ENCODE measurements around the gene FOXN3. TPM values are rescaled to one million over a fixed set of nuclear protein-coding genes. Genes with fewer than 3 reads are reported as not detected.

Gene FOXN3
- polyA plus RNA-seq, 3 donors = 38.7 to 57.4 (median 42.0) TPM

GRCh38 chr14:89209558-89209957, 207.5 kb downstream of the FOXN3 start:
- no peaks in the 10 kb centered on the region for H3K27me3 Mint-ChIP-seq (ENCODE audit: low read depth in 3 of 3)
- WGBS (ENCODE audit: insufficient coverage) = 50% methylated on average over 1 of the region's 3 CpGs

DNA sequence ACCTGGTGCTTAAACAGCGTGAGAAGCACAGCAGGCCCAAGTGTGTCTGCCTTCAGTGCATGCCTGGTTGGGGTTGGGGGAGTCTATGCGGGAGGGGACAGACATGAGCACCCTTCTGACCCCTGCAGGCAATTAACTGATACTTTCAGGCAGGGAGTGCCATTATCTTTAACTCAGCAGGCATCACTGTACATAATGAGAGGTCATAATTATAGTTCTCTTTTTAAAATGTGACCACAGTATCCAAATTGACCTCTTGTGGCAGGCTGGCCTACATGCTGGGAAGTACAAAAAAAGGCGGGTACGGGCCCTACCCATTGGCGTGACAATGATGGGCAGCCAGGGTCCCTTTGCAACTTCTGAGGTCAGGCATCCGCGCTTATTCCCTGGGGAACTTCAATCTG, 209.1 kb downstream of the FOXN3 start:
- Mint-ChIP-seq H3K4me3 (no peak overlapping the region), H3K27ac (peak overlapping the region in 3 of 7 donors; percentile 42 to 58 (median 47)), H3K9me3 (peaks cover 0 to 6% (median 3%) of the 10 kb centered on the region in 7 donors), H3K27me3 (ENCODE audit: low read depth in 3 of 3) (no peaks in the 10 kb centered on the region), H3K4me1 (peaks cover 14% of the 10 kb centered on the region), H3K36me3 (peaks cover 43 to 54% of the 10 kb centered on the region in 2 donors)
- H3K36me3 ChIP-seq (replicated peaks in 1 of 2; ENCODE audit: control insufficient read depth in 1 of 2, insufficient read depth in 2 of 2, low read length in 2 of 2) = peaks cover 8 to 58% of the 10 kb centered on the region in 2 donors
- H3K27me3 ChIP-seq (ENCODE audit: control insufficient read depth in 2 of 2, insufficient read depth in 2 of 2, low read length in 2 of 2) = no peaks in the 10 kb centered on the region
- no peak for TF ChIP-seq CTCF (IDR thresholded peaks at IDR 0.05)
- intact Hi-C loops (cut with micrococcal nuclease) = no loop called here
- 93% methylated on average over 5 of the region's 7 CpGs for WGBS (ENCODE audit: insufficient coverage)
- peaks cover 0 to 3% of the 10 kb centered on the region in 2 donors for H3K9me3 ChIP-seq (replicated peaks in 1 of 2; ENCODE audit: control insufficient read depth in 1 of 2, insufficient read depth in 1 of 2, low read length in 2 of 2)
- H4K20me1 ChIP-seq (ENCODE audit: insufficient read depth, low read length) = peaks cover 98% of the 10 kb centered on the region
- peaks cover 0 to 9% of the 10 kb centered on the region in 2 donors for H3K4me1 ChIP-seq (ENCODE audit: control insufficient read depth in 1 of 2, insufficient read depth in 2 of 2, low read length in 2 of 2)
- no peak overlapping the region for H2AFZ ChIP-seq (ENCODE audit: insufficient read depth, low read depth, low read length, poor library complexity, severe bottlenecking)
- peaks cover 38% of the 10 kb centered on the region for H3K79me2 ChIP-seq (ENCODE audit: insufficient read depth, low read length)
- no peak overlapping the region for H3K9ac ChIP-seq (ENCODE audit: insufficient read depth, low read length, poor library complexity, severe bottlenecking)
- H3K4me2 ChIP-seq (replicated peaks; ENCODE audit: extremely low read depth, low read length, poor library complexity, severe bottlenecking) = no peak overlapping the region
- no peak overlapping the region for H3K27ac ChIP-seq (ENCODE audit: low read depth in 1 of 2, low read length in 2 of 2)
- H3K4me3 ChIP-seq (replicated peaks in 1 of 3; ENCODE audit: low read depth in 2 of 3, low read length in 3 of 3) = no peak overlapping the region
- no peak for DNase-seq

More at GRCh38 chr14:89209558-89209957, 207.5 kb downstream of the FOXN3 start:
- no peak overlapping the region for H3K4me2 ChIP-seq (replicated peaks; ENCODE audit: extremely low read depth, low read length, poor library complexity, severe bottlenecking)
- intact Hi-C loops (cut with micrococcal nuclease) = no loop called here
- H2AFZ ChIP-seq (ENCODE audit: insufficient read depth, low read depth, low read length, poor library complexity, severe bottlenecking) = no peak overlapping the region
- H3K9ac ChIP-seq (ENCODE audit: insufficient read depth, low read length, poor library complexity, severe bottlenecking) = no peak overlapping the region
- TF ChIP-seq CTCF (IDR thresholded peaks at IDR 0.05) = no peak
- no peak overlapping the region for H3K27ac ChIP-seq (ENCODE audit: low read depth in 1 of 2, low read length in 2 of 2)
- no peak overlapping the region for H3K4me3 Mint-ChIP-seq
- no peak for DNase-seq
- H3K4me1 Mint-ChIP-seq = peaks cover 11% of the 10 kb centered on the region
- peaks cover 0 to 9% of the 10 kb centered on the region in 2 donors for H3K4me1 ChIP-seq (ENCODE audit: control insufficient read depth in 1 of 2, insufficient read depth in 2 of 2, low read length in 2 of 2)
- peaks cover 98% of the 10 kb centered on the region for H4K20me1 ChIP-seq (ENCODE audit: insufficient read depth, low read length)
- H3K36me3 Mint-ChIP-seq = peaks cover 38 to 53% of the 10 kb centered on the region in 2 donors
- H3K36me3 ChIP-seq (replicated peaks in 1 of 2; ENCODE audit: control insufficient read depth in 1 of 2, insufficient read depth in 2 of 2, low read length in 2 of 2) = peaks cover 6 to 67% of the 10 kb centered on the region in 2 donors
- no peaks in the 10 kb centered on the region for H3K27me3 ChIP-seq (ENCODE audit: control insufficient read depth in 2 of 2, insufficient read depth in 2 of 2, low read length in 2 of 2)
- H3K4me3 ChIP-seq (replicated peaks in 1 of 3; ENCODE audit: low read depth in 2 of 3, low read length in 3 of 3) = no peak overlapping the region
- peaks cover 0 to 6% (median 3%) of the 10 kb centered on the region in 7 donors for H3K9me3 Mint-ChIP-seq
- H3K9me3 ChIP-seq (replicated peaks in 1 of 2; ENCODE audit: control insufficient read depth in 1 of 2, insufficient read depth in 1 of 2, low read length in 2 of 2) = peaks cover 0 to 3% of the 10 kb centered on the region in 2 donors
- peaks cover 29% of the 10 kb centered on the region for H3K79me2 ChIP-seq (ENCODE audit: insufficient read depth, low read length)
- H3K27ac Mint-ChIP-seq = no peak overlapping the region

All from CD14-positive monocyte (primary cell).